ENCODE measurements around the gene CFAP299.

The CFAP299 gene

GRCh38 chr4:80610845-80611677, 275.5 kb downstream of the CFAP299 start:
- Histone ChIP-seq H3K9me3 (ENCODE audit: severe bottlenecking) (no peaks in the 10 kb centered on the region), H3K36me3 (ENCODE audit: low read depth) (no peaks in the 10 kb centered on the region), H3K27me3 (ENCODE audit: insufficient read depth, poor library complexity, severe bottlenecking) (no peaks in the 10 kb centered on the region), H3K4me1 (ENCODE audit: insufficient read depth, poor library complexity, severe bottlenecking) (no peaks in the 10 kb centered on the region), H3K27ac (ENCODE audit: poor library complexity, severe bottlenecking) (no peak overlapping the region), H3K4me3 (ENCODE audit: severe bottlenecking) (no peak overlapping the region)
- ATAC-seq (ENCODE audit: low read depth) (no peak), DNase-seq (ENCODE audit: low spot score) (no peak)
- TF ChIP-seq CTCF (IDR thresholded peaks at IDR 0.05; ENCODE audit: poor library complexity, severe bottlenecking), result no peak

- Histone ChIP-seq H3K27me3 (ENCODE audit: insufficient read depth, poor library complexity, severe bottlenecking) (no peaks in the 10 kb centered on the region), H3K36me3 (ENCODE audit: low read depth) (no peaks in the 10 kb centered on the region), H3K9me3 (ENCODE audit: severe bottlenecking) (no peaks in the 10 kb centered on the region), H3K4me1 (ENCODE audit: insufficient read depth, poor library complexity, severe bottlenecking) (no peaks in the 10 kb centered on the region), H3K4me3 (ENCODE audit: severe bottlenecking) (no peak overlapping the region), H3K27ac (ENCODE audit: poor library complexity, severe bottlenecking) (no peak overlapping the region)
- ATAC-seq (ENCODE audit: low read depth) (no peak), DNase-seq (ENCODE audit: low spot score) (no peak)
- no peak for TF ChIP-seq CTCF (IDR thresholded peaks at IDR 0.05; ENCODE audit: poor library complexity, severe bottlenecking)
These were observed 276.1 kb downstream of the CFAP299 start for GRCh38 chr4:80611678-80611979.

- Histone ChIP-seq H3K36me3 (ENCODE audit: low read depth) (no peaks in the 10 kb centered on the region), H3K4me3 (ENCODE audit: severe bottlenecking) (no peak overlapping the region), H3K4me1 (ENCODE audit: insufficient read depth, poor library complexity, severe bottlenecking) (no peaks in the 10 kb centered on the region), H3K27ac (ENCODE audit: poor library complexity, severe bottlenecking) (no peak overlapping the region), H3K27me3 (ENCODE audit: insufficient read depth, poor library complexity, severe bottlenecking) (no peaks in the 10 kb centered on the region), H3K9me3 (ENCODE audit: severe bottlenecking) (no peaks in the 10 kb centered on the region)
- no peak for DNase-seq (ENCODE audit: low spot score)
- ATAC-seq (ENCODE audit: low read depth), result no peak
- TF ChIP-seq CTCF (IDR thresholded peaks at IDR 0.05; ENCODE audit: poor library complexity, severe bottlenecking), result no peak
These were observed 277.9 kb downstream of the CFAP299 start for GRCh38 chr4:80613470-80613869.

- TF ChIP-seq CTCF (IDR thresholded peaks at IDR 0.05; ENCODE audit: poor library complexity, severe bottlenecking), result no peak
These were observed 278.8 kb downstream of the CFAP299 start for GRCh38 chr4:80614319-80614718.

GRCh38 chr4:80615099-80615498, 279.6 kb downstream of the CFAP299 start:
- Histone ChIP-seq H3K4me1 (ENCODE audit: insufficient read depth, poor library complexity, severe bottlenecking) (no peaks in the 10 kb centered on the region), H3K9me3 (ENCODE audit: severe bottlenecking) (no peaks in the 10 kb centered on the region), H3K36me3 (ENCODE audit: low read depth) (no peaks in the 10 kb centered on the region), H3K27ac (ENCODE audit: poor library complexity, severe bottlenecking) (no peak overlapping the region), H3K27me3 (ENCODE audit: insufficient read depth, poor library complexity, severe bottlenecking) (no peaks in the 10 kb centered on the region), H3K4me3 (ENCODE audit: severe bottlenecking) (no peak overlapping the region)
- no peak for DNase-seq (ENCODE audit: low spot score)
- no peak for ATAC-seq (ENCODE audit: low read depth)
- no peak for TF ChIP-seq CTCF (IDR thresholded peaks at IDR 0.05; ENCODE audit: poor library complexity, severe bottlenecking)

More at GRCh38 chr4:80614319-80614718, 278.8 kb downstream of the CFAP299 start:
- Histone ChIP-seq H3K4me3 (ENCODE audit: severe bottlenecking) (no peak overlapping the region), H3K36me3 (ENCODE audit: low read depth) (no peaks in the 10 kb centered on the region), H3K4me1 (ENCODE audit: insufficient read depth, poor library complexity, severe bottlenecking) (no peaks in the 10 kb centered on the region), H3K9me3 (ENCODE audit: severe bottlenecking) (no peaks in the 10 kb centered on the region), H3K27me3 (ENCODE audit: insufficient read depth, poor library complexity, severe bottlenecking) (no peaks in the 10 kb centered on the region), H3K27ac (ENCODE audit: poor library complexity, severe bottlenecking) (no peak overlapping the region)
- DNase-seq (ENCODE audit: low spot score) (no peak), ATAC-seq (ENCODE audit: low read depth) (no peak)

Measured in RWPE2 (cell line).